Measurements from ENCODE around the gene UBE2I. TPM values are rescaled to one million over a fixed set of nuclear protein-coding genes. Genes with fewer than 3 reads are reported as not detected.

UBE2I gene
- total RNA-seq, 1 donor from 2014 or later: 105 TPM

DNA sequence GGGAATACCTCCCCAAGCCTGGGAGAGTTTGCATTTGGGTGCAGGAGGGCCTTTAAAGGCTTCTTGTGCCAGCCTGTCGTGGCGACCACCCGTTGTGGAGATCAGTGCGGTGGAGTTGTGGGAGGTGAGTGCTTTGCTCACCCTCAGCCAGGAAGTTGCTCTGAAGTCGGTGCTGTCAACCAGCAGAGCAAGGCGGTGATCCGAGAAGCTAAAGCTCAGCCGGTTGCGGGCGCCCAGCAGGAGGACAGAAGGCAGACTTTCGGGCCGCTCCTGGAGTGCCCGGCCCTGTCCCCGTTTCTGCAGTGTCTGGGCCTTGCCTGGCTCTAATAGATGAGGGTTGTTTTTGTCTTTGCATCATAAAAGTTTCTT, 1.4 kb downstream of the UBE2I start:
- peaks cover 2% of the 10 kb centered on the region for H3K36me3 Mint-ChIP-seq (ENCODE audit: low read depth)
- peaks cover 31% of the 10 kb centered on the region for H3K4me1 Mint-ChIP-seq (ENCODE audit: low read depth)
- H3K27me3 Mint-ChIP-seq (ENCODE audit: low read depth): no peaks in the 10 kb centered on the region
- DNase-seq (ENCODE audit: low spot score): no peak
- H3K9me3 Mint-ChIP-seq (ENCODE audit: low read depth): no peaks in the 10 kb centered on the region
- peak; percentile 25 for TF ChIP-seq CTCF (IDR thresholded peaks at IDR 0.05)
- H3K27ac Mint-ChIP-seq (ENCODE audit: unreplicated experiment): peak overlapping the region; percentile 92
- H3K4me3 Mint-ChIP-seq (ENCODE audit: unreplicated experiment): peak overlapping the region; percentile 90

DNA sequence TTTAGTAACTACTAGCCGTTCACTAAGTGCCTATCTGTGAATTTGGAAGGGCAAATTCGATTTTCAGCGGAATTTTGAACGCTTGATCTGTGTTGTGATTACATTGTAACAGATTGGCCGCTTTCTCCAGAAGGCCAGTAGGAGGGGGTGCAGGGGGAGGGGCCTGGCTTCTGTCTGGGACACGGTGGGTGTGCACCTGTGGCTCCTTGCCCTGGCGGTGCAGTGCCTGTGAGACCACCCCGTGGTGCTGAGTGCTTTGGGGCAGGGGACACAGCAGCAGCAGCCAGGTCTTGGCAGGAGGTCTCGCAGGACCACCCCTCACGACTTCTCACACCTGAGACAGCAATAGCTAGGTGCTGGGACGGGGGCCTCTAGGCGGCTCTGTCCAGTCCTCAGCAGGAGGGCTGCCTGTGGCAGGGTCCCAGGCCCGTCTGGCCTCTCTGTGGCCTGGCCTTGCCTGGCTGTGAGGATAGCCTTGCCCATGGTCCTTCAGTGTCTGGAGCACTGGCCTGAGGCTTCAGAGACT, 1.8 kb downstream of the UBE2I start:
- peaks cover 31% of the 10 kb centered on the region for H3K4me1 Mint-ChIP-seq (ENCODE audit: low read depth)
- TF ChIP-seq CTCF (IDR thresholded peaks at IDR 0.05): no peak
- no peaks in the 10 kb centered on the region for H3K9me3 Mint-ChIP-seq (ENCODE audit: low read depth)
- no peak for DNase-seq (ENCODE audit: low spot score)
- peak overlapping the region; percentile 92 for H3K27ac Mint-ChIP-seq (ENCODE audit: unreplicated experiment)
- H3K27me3 Mint-ChIP-seq (ENCODE audit: low read depth): no peaks in the 10 kb centered on the region
- peaks cover 5% of the 10 kb centered on the region for H3K36me3 Mint-ChIP-seq (ENCODE audit: low read depth)
- peak overlapping the region; percentile 90 for H3K4me3 Mint-ChIP-seq (ENCODE audit: unreplicated experiment)

DNA sequence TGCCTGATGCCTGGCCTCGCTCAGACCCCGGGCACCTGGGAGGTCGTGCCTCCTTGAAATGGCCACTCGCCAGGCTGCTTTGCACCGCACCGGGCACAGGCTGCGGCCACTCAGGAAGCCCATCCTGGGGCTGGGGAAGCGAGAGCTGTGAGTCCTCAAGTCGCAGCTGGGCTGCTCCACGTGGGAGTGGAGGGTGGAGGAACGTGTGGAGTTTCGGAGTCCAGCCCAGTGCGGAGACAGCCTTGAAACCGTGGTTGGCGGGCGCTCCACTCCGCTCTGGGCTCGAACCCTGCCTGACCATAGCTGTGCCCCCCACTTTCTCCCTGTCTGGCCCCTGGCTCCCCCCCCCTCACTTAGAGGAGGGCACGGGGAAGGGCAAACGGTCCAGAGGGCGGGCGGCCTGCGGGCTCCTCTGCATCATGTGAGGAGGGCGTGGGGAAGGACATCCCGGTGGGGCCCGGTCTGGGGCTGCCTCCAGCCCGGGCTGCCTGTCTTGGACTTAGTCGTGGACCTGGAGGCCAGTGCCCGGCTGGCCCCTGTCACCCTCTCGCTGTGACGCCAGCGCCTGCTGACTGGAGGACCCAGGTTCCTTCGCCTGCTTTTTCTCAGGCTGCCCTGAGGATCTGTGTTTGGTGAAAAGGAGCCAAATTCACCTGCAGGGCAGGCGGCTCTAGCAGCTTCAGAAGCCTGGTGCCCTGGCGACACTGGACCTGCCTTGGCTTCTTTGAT, 2.5 kb downstream of the UBE2I start:
- H3K27ac Mint-ChIP-seq (ENCODE audit: unreplicated experiment): no peak overlapping the region
- H3K4me1 Mint-ChIP-seq (ENCODE audit: low read depth): peaks cover 31% of the 10 kb centered on the region
- H3K9me3 Mint-ChIP-seq (ENCODE audit: low read depth): no peaks in the 10 kb centered on the region
- H3K36me3 Mint-ChIP-seq (ENCODE audit: low read depth): peaks cover 10% of the 10 kb centered on the region
- peak overlapping the region; percentile 90 for H3K4me3 Mint-ChIP-seq (ENCODE audit: unreplicated experiment)
- TF ChIP-seq CTCF (IDR thresholded peaks at IDR 0.05): no peak
- DNase-seq (ENCODE audit: low spot score): no peak
- no peaks in the 10 kb centered on the region for H3K27me3 Mint-ChIP-seq (ENCODE audit: low read depth)

DNA sequence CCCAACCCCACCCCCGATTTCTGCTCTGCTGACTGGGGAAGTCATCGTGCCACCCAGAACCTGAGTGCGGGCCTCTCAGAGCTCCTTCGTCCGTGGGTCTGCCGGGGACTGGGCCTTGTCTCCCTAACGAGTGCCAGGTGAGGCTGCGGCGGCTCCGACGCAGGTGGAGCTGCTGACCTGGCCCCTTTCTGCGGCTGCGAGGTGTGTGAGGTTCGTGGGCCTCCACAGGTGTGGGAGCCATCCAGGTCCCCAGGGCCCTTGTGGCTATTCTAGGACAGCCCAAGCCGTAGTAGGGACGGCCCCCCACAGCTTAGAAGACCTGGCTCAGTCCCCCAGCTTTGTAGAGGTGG, 3.0 kb downstream of the UBE2I start:
- Mint-ChIP-seq H3K4me1 (ENCODE audit: low read depth) (peaks cover 31% of the 10 kb centered on the region), H3K27ac (ENCODE audit: unreplicated experiment) (no peak overlapping the region), H3K4me3 (ENCODE audit: unreplicated experiment) (no peak overlapping the region), H3K36me3 (ENCODE audit: low read depth) (peaks cover 11% of the 10 kb centered on the region), H3K9me3 (ENCODE audit: low read depth) (no peaks in the 10 kb centered on the region), H3K27me3 (ENCODE audit: low read depth) (no peaks in the 10 kb centered on the region)
- no peak for TF ChIP-seq CTCF (IDR thresholded peaks at IDR 0.05)
- no peak for DNase-seq (ENCODE audit: low spot score)

DNA sequence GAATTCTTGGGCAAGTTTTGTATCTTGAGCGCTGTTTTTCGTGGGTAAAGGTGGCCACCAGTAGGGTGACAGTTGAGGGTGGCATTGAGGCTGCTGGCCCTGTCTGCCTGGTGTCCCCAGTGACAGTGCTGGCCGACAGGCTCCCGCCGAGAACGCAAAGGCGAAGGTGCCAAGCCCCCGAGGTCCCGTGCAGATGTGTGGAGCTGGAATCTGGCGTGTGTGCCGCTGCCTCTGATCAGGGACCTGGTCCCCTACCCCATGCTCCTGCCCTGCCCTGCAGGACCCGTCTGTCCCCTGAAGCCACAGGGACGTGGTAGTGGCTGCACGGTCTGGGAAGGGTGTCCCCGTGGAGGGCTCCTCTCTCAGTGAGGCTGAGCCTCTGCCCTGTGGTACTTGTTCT, 3.5 kb downstream of the UBE2I start:
- TF ChIP-seq CTCF (IDR thresholded peaks at IDR 0.05): no peak
- Mint-ChIP-seq H3K4me3 (ENCODE audit: unreplicated experiment) (no peak overlapping the region), H3K4me1 (ENCODE audit: low read depth) (peaks cover 31% of the 10 kb centered on the region), H3K27ac (ENCODE audit: unreplicated experiment) (peak overlapping the region; percentile 27), H3K9me3 (ENCODE audit: low read depth) (no peaks in the 10 kb centered on the region), H3K27me3 (ENCODE audit: low read depth) (no peaks in the 10 kb centered on the region), H3K36me3 (ENCODE audit: low read depth) (peaks cover 15% of the 10 kb centered on the region)
- no peak for DNase-seq (ENCODE audit: low spot score)
